GM21786 (cell line): ENCODE data around the gene SPRR2E.
"Not testable (repeated sequence)": the region's sequence is repeated elsewhere in the genome, so short reads cannot be mapped to it uniquely, and the experiment has no call there.

ENCODE experiments used
- ATAC-seq: cut with Tn5 transposase; IDR thresholded peaks from one replicate; pipeline ENCODE4 v1.9.1; 2021; ENCODE audit not compliant: unreplicated experiment

Gene SPRR2E

DNA sequence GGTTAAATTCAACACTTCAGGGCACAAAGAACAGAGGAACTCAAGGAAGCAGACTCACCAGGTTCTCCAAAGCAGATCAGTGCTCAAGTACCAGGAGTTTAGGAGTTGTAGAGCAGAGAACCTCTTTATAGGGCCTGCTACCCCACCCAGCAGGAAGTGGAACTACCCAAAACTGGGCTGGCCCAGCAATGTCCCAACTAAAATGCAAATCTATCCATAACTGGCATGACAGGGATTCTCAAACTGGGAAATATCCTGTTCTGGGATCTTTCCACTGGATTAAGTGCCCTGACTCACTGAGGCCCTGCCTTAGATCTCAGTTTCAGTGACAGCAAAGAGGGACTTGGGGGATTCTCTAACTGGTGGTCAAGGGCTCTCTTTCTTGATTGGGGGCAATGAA, at the start of gene SPRR2E:
Gene SPRR2E (minus strand): TSS at position 101 of the 400 bp plus-strand sequence. CDS start 775 bp downstream, outside the sequence.
- no peak for ATAC-seq

DNA sequence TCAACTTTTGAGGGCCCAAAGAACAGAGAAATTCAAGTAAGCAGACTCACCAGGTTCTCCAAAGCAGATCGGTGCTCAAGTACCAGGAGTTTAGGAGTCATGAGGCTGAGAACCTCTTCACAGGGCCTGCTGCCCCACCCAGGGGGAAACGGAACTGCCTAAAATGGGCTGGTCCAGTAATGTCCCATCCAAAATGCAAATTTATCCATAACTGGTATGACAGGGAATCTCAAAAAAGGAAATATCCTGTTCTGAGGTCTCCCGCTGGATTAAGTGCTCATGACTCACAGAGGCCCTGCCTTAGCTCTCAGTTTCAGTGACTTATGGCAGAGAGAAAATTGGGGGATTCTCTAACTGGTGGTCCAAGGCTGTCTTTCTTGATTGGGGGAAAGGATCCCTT, 47.1 kb upstream of the SPRR2E start:
- ATAC-seq = no peak

- ATAC-seq = no peak
These were observed 46.2 kb upstream of the SPRR2E start for GRCh38 chr1:153140484-153140883.

GRCh38 chr1:153133743-153134142, 39.4 kb upstream of the SPRR2E start:
- no peak for ATAC-seq

GRCh38 chr1:153133267-153133666, 38.9 kb upstream of the SPRR2E start:
- no peak for ATAC-seq

- ATAC-seq = not testable (repeated sequence)
These were observed 34.4 kb upstream of the SPRR2E start for GRCh38 chr1:153128688-153129087.

- ATAC-seq = no peak
These were observed 33.0 kb upstream of the SPRR2E start for GRCh38 chr1:153127296-153127695.

DNA sequence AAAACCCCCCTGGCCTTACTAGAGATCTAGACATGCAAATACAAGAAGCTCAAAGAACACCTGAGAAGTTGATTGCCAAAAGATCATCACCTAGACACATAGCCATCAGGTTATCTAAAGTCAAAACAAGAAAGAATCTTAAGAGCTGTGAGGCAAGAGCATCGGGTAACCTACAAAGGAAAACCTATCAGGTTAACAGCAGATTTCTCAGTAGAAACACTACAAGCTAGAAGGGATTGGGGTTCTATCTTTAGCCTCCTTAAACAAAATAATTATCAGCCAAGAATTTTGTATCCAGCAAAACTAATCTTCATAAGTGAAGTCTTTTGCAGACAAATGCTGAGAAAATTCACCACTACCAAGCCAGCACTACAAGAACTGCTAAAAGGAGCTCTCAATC, 31.2 kb upstream of the SPRR2E start:
- no peak for ATAC-seq

DNA sequence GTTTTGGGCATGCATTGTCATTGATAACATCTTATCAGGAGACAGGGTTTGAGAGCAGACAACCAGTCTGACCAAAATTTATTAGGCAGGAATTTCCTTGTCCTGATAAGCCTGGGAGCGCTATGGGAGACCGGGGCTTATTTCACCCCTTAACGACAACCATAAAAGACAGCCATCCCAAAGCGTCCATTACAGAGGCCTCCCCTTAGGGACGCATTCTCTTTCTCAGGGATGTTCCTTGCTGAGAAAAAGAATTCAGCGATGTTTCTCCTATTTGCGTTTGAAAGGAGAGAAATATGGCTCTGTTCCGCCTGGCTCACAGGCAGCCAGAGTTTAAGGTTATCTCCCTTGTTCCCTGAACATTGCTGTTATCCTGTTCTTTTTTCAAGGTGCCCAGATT, 29.5 kb upstream of the SPRR2E start:
- ATAC-seq = not testable (repeated sequence)

- peak; percentile 42 for ATAC-seq
These were observed 28.6 kb upstream of the SPRR2E start for GRCh38 chr1:153122831-153123421.

DNA sequence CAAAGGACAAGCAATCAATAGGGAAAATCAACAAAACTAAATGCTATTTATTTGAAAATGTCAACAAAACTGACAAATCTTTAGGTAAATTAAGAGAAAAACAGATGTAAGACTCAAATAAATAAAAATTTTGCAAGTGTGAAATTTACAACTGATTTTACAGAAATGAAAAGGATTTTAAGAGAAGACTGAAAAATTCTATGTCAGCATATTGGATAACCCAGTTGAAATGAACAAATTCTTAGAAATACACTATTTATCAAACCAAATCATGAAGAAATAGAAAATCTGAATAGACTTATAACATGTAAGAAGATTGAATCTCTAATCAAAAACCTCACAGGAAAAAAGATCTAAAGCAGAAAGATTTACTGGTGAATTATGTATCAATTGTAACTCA, 26.6 kb upstream of the SPRR2E start:
- ATAC-seq = no peak

DNA sequence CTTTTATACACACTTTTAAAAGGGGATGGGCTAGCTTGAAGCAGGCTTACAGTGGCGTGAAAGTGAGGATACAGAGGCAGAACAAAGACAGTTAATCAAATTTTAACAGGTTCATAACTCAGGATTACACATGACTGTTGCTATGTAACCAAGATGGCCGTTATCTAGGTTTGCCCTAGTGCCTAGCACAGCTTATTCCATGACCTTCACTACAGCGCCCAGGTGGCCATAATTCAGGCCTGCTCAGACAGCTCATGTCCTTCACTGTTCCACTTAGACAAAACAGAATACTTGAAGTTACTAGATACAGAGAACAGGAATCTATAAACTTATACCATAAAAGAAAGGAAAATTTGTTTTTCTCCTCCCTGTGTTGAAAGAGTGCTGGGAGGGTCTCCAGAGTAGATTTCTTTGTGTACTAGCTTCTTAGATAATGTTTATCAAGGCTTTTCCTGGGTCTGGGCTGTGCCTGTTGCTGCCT, 25.2 kb upstream of the SPRR2E start:
- ATAC-seq = no peak

DNA sequence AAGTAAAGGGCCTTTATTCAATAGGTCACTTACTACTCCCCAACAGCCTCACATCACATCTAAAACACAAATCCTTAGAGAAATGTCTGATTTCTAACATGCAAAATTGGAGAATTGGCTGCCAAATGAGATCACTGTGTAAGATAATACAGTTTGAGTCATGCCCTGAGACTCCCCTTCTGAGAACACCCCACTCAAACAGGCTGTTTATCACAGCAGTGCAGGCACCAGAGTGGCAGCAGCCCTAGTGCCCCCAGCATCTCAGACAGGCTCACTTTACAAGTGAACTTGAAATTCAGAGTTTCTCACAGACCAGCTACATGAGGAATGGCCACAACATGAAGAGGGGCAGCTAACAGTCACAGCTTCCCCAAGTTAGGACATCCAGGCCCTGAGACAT, 20.9 kb upstream of the SPRR2E start:
- not testable (repeated sequence) for ATAC-seq

GRCh38 chr1:153113416-153113815, 19.1 kb upstream of the SPRR2E start, which contains the start of gene SPRR2F:
TSS of gene SPRR2F (minus strand) at chr1:153113516. CDS start at chr1:153112733, 783 bp downstream.
- no peak for ATAC-seq

DNA sequence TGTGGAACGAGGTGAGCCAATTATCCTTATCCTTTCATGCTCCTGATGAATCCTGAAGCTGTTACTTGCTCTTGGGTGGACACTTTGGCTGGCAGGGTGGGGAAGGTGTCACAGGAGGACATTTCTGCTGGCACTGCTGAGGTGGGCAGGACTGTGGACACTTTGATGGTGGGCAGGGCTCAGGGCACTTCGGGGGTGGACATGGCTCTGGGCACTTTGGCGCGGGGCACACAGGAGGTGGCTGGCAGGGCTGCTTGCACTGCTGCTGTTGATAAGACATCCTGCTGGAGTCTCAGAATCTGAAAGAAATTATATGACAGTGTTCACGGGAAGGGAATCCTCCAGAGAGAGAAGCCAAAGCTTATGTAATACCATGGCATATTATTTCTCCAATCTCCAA, 18.1 kb upstream of the SPRR2E start:
- not testable (repeated sequence) for ATAC-seq

GRCh38 chr1:153100245-153100644, 5.9 kb upstream of the SPRR2E start:
- ATAC-seq = no peak

- no peak for ATAC-seq
These were observed 5.2 kb upstream of the SPRR2E start for GRCh38 chr1:153099461-153100045.

DNA sequence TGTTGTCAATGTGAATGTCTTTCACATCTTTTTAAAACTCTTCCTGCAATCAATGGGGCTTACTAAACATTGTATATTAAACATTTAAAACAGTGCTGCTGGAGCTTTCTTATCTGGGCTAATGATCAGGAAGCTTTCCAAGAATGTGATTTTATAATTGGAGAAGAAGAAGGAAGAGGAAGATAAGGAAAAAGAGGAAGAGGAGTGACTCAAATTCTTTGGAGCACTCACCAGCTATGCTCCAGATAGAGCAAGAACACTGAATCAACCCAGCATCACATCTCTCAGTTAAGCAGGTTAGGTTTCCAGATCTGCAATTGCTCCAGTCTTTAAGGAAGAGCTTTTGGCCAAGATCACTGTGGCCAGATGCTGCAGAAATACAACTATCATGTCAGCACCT, 1.4 kb upstream of the SPRR2E start:
- ATAC-seq = no peak

GRCh38 chr1:153087652-153088051, 6.7 kb downstream of the SPRR2E start:
- ATAC-seq = no peak

DNA sequence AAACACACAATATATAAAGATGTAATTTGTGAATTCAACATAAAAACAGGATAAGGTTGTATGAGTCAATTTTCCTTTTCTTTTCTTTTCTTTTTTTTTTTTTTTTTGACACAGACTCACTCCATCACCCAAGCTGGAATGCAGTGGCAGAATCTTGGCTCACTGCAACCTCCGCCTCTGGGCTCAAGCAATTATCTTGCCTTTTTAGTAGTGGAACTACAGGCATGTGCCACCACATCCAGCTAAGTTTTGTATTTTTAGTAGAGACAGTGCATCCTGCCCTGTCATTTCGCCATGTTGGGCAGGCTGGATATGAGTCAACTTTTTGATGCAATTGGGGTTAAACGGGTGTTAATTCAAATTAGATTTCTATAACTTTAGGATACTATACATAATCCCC, 12.6 kb downstream of the SPRR2E start:
- ATAC-seq = no peak

DNA sequence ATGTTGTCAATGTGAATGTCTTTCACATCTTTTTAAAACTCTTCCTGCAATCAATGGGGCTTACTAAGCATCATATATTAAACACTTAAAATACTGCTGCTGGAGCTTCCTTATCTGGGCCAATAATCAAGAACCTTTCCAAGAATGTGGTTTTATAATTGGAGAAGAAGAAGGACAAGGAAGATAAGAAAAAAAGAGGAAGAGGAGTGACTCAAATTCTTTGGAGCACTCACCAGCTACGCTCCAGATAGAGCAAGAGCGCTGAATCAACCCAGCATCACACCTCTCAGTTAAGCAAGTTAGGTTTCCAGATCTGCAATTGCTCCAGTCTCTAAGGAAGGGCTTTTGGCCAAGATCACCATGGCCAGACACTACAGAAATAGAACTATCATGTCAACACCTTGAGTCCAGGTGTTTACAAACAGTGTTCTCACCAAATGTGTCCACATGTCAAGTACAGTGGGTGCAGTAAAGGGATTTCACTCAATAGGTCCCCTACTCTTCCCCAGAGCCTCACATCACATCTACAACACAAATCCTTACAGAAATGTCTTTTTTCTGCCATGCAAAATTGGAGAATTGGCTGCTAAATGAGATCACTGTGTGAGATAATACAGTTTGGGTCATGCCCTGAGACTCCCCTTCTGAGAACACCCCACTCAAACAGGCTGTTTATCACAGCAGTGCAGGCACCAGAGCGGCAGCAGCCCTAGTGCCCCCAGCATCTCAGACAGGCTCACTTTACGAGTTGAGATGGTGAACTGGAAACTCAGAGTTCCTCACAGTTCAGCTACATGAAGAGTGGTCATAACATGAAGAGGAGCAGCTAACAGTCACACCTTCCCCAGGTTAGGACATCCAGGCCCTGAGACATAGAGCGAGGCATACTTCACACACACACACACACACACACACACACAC, 21.3 kb downstream of the SPRR2E start:
- no peak for ATAC-seq

DNA sequence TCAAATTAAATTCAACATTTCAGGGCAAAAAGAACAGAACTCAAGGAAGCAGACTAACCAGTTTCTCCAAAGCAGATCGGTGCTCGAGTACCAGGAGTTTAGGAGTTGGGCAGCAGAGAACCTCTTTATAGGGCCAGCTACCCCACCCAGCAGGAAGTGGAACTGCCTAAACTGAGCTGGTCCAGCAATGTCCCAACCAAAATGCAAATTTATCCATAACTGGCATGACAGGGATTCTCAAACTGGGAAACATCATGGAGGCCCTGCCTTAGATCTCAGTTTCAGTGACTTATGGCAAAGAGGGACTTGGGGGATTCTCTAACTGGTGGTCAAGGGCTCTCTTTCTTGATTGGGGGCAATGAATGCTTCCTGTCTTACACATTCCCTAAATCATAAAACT, 22.8 kb downstream of the SPRR2E start, which contains the start of gene SPRR2B:
Gene SPRR2B (minus strand): TSS at position 101 of the 400 bp plus-strand sequence. CDS start 772 bp downstream, outside the sequence.
- ATAC-seq = no peak
